Uterus (tissue), 2 donors: Measurements from ENCODE around the gene MTURN.

Experiments
- POLR2A ChIP-seq, 2 donors: fragments of 450-650 bp; IDR thresholded peaks; one replicate each; pipeline ENCODE4 v1.6.1; 2016; ENCODE audit warnings: antibody characterized with exemption in 2 of 2, mild to moderate bottlenecking in 1 of 2, moderate library complexity in 1 of 2
- TF ChIP-seq, protein P1 (sequence below), 4 experiments: fragments of 200-600 bp in 2 of 4; fragments of 450-650 bp in 2 of 4; sonication (generic) in 2 of 4; IDR thresholded peaks; one replicate each; pipeline ENCODE4 v1.5.1; 2016 to 2019; ENCODE audit warnings: antibody characterized with exemption in 4 of 4, mild to moderate bottlenecking in 2 of 4, moderate library complexity in 1 of 4

DNA sequence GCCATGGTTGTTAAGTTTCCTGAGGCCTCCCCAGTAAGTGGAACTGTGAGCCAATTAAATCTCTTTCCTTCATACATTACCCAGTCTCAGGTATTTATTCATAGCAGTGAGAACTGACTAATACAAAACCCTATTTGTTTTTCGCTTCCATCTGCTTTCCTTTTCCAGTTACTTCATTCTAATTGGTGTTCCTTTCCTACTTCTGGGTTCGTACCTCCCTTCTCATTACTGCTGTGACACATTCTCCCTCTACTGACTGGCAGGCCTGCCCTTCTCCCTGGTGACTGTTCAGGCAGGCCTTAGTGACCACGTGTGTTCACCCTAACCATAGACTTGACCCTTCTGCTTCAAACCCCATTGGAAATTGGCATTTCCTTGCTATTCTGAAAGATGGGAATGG is 37.7 kb downstream of the MTURN start:
- TF ChIP-seq, protein P1, sequence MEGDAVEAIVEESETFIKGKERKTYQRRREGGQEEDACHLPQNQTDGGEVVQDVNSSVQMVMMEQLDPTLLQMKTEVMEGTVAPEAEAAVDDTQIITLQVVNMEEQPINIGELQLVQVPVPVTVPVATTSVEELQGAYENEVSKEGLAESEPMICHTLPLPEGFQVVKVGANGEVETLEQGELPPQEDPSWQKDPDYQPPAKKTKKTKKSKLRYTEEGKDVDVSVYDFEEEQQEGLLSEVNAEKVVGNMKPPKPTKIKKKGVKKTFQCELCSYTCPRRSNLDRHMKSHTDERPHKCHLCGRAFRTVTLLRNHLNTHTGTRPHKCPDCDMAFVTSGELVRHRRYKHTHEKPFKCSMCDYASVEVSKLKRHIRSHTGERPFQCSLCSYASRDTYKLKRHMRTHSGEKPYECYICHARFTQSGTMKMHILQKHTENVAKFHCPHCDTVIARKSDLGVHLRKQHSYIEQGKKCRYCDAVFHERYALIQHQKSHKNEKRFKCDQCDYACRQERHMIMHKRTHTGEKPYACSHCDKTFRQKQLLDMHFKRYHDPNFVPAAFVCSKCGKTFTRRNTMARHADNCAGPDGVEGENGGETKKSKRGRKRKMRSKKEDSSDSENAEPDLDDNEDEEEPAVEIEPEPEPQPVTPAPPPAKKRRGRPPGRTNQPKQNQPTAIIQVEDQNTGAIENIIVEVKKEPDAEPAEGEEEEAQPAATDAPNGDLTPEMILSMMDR (IDR thresholded peaks at IDR 0.05), result no peak
- no peak for TF ChIP-seq POLR2A (IDR thresholded peaks at IDR 0.05)
